T-helper 1 cell treated with Interleukin-12 subunit alpha and Interleukin-12 subunit beta and Interleukin-4 antibody, amounts not matched to agents 30 μg/mL and 1 μg/mL, for 36 hours (primary cell): ENCODE measurements around the gene ATP1A3.
A peak's percentile ranks its signal among the peaks of the same experiment; 100 is the strongest.

ENCODE experiments used
- H3K27ac Mint-ChIP-seq: one replicate; pipeline ENCODE4 v1.8.0; 2021; ENCODE audit warnings: mild to moderate bottlenecking, mixed read lengths
- H3K27me3 Mint-ChIP-seq: one replicate; pipeline ENCODE4 v1.8.0; 2021; ENCODE audit warnings: low read depth, mixed read lengths
- H3K36me3 Mint-ChIP-seq: one replicate; pipeline ENCODE4 v1.8.0; 2021; ENCODE audit warnings: low read depth, mixed read lengths
- H3K4me1 Mint-ChIP-seq: one replicate; pipeline ENCODE4 v1.8.0; 2021; ENCODE audit warnings: low read depth, mixed read lengths
- H3K4me3 Mint-ChIP-seq: one replicate; pipeline ENCODE4 v1.8.0; 2021; ENCODE audit warnings: mild to moderate bottlenecking, moderate library complexity, mixed read lengths
- H3K9me3 Mint-ChIP-seq: one replicate; pipeline ENCODE4 v1.8.0; 2021; ENCODE audit warnings: mixed read lengths

Gene ATP1A3

DNA sequence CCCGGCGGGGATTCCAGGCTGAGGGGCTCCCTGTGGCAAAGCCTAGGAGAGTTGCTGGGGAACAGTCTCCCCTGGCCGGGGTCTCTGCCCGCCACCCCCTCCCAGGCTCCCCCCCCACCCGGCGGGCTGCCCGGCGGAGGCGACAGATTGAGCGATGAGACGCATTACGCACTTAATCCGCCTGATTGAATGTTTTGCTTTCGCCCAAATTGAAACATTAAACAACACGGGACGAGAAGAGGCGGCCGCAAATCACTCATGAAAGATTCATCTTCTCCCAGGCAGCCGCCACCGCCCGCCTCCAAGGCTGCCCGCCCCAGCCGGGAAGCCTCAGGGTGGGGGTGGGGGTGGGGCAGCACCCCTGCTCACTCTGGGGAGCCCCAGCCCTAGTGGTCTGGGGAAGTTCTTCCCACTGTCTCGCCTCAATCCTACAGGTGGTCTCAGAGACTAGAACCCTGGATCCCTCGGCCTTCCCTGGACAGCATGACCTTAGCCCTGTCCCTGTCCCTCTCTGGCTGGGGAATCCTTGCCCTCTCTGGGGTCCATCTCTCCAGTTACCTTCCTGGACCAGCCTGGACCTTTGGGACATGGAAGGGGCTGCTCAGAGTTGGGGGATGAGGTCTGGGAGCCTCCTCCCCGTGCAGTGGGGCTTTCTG lies 58.1 kb downstream of the ATP1A3 start:
- Mint-ChIP-seq H3K4me1 (peaks cover 27% of the 10 kb centered on the region), H3K27me3 (peaks cover 38% of the 10 kb centered on the region)

DNA sequence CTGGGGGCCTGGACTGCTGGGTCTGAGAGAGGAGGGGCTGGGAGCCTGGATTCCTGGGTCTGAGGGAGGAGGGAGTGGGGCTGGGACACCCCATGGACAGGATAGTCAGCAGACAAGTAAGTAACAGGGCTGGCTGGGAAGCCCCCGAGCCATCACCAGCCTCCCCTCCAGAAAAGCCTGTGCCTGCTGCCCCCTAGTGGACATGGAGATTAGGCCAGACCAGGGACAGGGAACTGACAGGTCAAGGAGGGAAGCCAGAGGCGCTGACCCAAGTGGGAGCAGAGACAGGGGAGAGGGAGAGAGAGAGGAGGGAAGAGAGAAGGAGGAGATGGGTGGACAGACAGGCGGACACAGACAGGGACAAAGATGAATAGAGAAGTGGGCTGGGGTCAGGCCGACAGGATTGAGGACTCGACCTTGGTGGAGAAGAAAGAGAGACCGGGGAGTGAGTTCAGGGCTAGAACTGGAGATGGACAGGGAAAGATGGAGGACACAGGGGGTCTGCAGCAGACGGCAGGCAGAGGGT lies 59.1 kb downstream of the ATP1A3 start:
- no peaks in the 10 kb centered on the region for H3K9me3 Mint-ChIP-seq
- H3K27me3 Mint-ChIP-seq, result peaks cover 34% of the 10 kb centered on the region
- peak overlapping the region; percentile 73 for H3K27ac Mint-ChIP-seq
- H3K36me3 Mint-ChIP-seq, result no peaks in the 10 kb centered on the region
- H3K4me3 Mint-ChIP-seq, result peak overlapping the region; percentile 52
- peaks cover 33% of the 10 kb centered on the region for H3K4me1 Mint-ChIP-seq

More for the DNA sequence above, 58.1 kb downstream of the ATP1A3 start:
- H3K36me3 Mint-ChIP-seq, result no peaks in the 10 kb centered on the region
- no peak overlapping the region for H3K4me3 Mint-ChIP-seq
- no peaks in the 10 kb centered on the region for H3K9me3 Mint-ChIP-seq
- no peak overlapping the region for H3K27ac Mint-ChIP-seq

DNA sequence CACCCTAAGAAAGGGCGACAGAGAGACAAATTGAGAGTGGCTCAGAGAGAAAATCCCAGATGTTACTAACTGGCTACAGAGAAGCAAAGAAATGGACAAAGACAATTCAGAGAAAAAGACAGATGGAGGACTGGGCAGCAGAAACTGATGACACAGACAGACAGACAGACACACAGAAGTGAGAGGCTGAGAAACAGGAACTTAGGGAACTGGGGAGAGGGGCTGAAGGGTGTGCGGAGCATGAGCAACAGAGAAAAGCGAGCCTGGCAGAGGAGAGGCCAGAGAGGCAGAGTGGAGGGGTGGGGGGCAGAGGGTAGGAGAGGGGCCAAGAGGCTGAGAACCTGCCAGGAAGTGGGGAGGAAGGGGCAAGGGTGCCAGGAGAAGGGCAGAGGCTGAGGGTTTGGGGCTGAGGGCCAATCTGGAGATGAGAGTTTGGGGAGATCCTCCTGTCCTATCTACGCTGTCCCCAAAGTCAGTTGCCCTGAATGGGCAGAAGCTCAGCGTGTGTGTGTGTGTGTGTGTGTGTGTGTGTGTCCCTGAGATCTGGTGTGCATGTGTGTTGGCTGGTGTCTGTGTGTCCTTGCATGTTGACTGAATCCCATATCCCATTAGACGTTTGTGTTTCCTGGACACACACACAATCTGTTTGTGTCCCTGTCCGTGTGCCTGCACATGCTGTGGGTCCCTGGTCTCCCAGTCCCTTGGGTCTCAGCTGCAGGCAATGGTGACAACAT lies 60.2 kb downstream of the ATP1A3 start:
- Mint-ChIP-seq H3K4me1 (peaks cover 42% of the 10 kb centered on the region), H3K27ac (peak overlapping the region; percentile 66), H3K27me3 (peaks cover 34% of the 10 kb centered on the region), H3K4me3 (no peak overlapping the region), H3K9me3 (no peaks in the 10 kb centered on the region), H3K36me3 (peaks cover 4% of the 10 kb centered on the region)

- H3K36me3 Mint-ChIP-seq, result peaks cover 4% of the 10 kb centered on the region
- H3K27ac Mint-ChIP-seq, result no peak overlapping the region
- no peak overlapping the region for H3K4me3 Mint-ChIP-seq
- peaks cover 34% of the 10 kb centered on the region for H3K27me3 Mint-ChIP-seq
- no peaks in the 10 kb centered on the region for H3K9me3 Mint-ChIP-seq
- H3K4me1 Mint-ChIP-seq, result peaks cover 44% of the 10 kb centered on the region
These were observed 61.2 kb downstream of the ATP1A3 start for GRCh38 chr19:41932720-41933332.

GRCh38 chr19:41932259-41932719 lies 61.7 kb downstream of the ATP1A3 start:
- Mint-ChIP-seq H3K27ac (no peak overlapping the region), H3K9me3 (no peaks in the 10 kb centered on the region), H3K4me3 (no peak overlapping the region), H3K27me3 (peaks cover 29% of the 10 kb centered on the region), H3K36me3 (peaks cover 4% of the 10 kb centered on the region), H3K4me1 (peaks cover 41% of the 10 kb centered on the region)

- Mint-ChIP-seq H3K27me3 (peaks cover 21% of the 10 kb centered on the region), H3K4me3 (no peak overlapping the region), H3K9me3 (no peaks in the 10 kb centered on the region), H3K4me1 (peaks cover 36% of the 10 kb centered on the region), H3K27ac (no peak overlapping the region), H3K36me3 (peaks cover 4% of the 10 kb centered on the region)
These were observed 63.0 kb downstream of the ATP1A3 start for GRCh38 chr19:41930926-41931592.

DNA sequence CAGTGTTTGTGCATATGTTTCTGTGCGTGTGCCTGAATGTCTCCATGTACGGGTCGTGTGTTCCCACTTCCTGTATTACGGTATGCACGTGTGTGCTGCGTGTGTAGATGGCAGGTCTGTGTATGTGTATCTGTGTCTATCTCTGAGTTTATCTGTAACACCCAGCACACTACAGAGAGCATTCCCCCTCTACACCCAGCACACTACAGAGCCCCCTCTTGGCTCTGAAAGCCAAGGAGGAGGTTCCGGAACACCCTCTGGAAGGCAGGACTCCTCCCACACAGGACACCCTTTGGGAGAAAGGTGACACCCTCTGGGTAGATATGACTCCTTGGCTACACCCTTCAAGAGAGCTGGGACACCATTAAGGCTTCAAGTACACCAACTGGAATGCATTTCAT lies 63.7 kb downstream of the ATP1A3 start:
- Mint-ChIP-seq H3K36me3 (peaks cover 4% of the 10 kb centered on the region), H3K27me3 (peaks cover 17% of the 10 kb centered on the region), H3K27ac (no peak overlapping the region), H3K4me3 (peak overlapping the region; percentile 38), H3K4me1 (peaks cover 34% of the 10 kb centered on the region), H3K9me3 (no peaks in the 10 kb centered on the region)

DNA sequence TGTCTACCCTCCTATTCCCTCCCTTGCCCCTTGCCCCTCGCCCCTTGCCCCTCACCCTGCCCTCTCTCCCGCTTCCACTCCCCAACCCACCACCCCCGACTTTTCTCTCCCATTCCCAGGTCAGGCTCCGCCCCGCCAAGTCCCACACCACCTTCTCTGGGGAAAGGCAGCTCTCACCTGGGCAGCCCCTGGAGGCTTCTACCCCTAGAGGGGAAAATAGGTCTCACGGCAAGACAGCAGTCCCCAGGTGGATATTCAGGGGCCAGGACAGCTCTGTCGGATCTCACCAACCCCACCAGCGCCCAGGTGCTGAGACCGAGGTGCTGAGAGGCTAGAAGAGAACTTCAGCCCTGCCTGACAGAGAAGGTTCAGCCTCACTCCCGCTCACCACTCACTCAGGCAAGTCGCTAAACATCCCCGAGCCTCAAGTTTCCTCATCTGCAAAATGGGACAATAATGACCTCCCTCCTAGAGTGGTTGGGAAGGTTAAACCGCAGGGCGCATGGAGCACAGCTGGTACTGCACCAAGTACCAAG lies 64.4 kb downstream of the ATP1A3 start:
- peaks cover 29% of the 10 kb centered on the region for H3K4me1 Mint-ChIP-seq
- H3K27ac Mint-ChIP-seq, result peak overlapping the region; percentile 70
- peak overlapping the region; percentile 89 for H3K4me3 Mint-ChIP-seq
- H3K36me3 Mint-ChIP-seq, result peaks cover 4% of the 10 kb centered on the region
- peaks cover 11% of the 10 kb centered on the region for H3K27me3 Mint-ChIP-seq
- no peaks in the 10 kb centered on the region for H3K9me3 Mint-ChIP-seq

- Mint-ChIP-seq H3K9me3 (no peaks in the 10 kb centered on the region), H3K4me1 (peaks cover 24% of the 10 kb centered on the region)
These were observed 65.1 kb downstream of the ATP1A3 start for GRCh38 chr19:41928754-41929535.

DNA sequence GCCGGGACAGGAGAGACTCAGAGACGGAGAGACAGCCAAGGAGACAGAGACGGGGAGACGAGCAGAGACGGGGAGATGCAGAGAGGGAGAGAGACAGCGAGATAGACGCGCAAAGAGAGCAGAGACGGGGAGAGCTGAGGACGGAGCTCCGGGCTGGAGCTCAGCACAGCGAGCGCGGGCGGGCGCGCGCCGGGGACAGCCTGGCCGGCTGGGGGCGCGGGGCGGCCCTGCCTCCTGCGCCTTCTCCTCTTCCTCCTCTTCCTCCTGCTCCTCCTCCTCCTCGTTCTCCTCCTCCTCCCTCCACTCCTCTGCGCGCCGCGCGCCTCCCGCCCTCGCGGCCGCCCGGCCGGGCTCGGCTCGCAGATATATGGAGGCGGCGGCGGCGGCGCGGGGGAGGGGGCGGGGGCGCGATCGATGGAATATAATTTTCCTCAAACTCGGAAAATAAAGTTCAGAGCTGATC lies 65.8 kb downstream of the ATP1A3 start, which contains the start of gene ERFL:
ERFL (minus strand) TSS at position 229 of the 463 bp plus-strand sequence. CDS start 15,530 bp downstream, outside the sequence.
- H3K4me3 Mint-ChIP-seq, result peak within 1 kb of the TSS; percentile 89
- H3K27ac Mint-ChIP-seq, result peak within 1 kb of the TSS; percentile 73
- peaks cover 7% of the 10 kb centered on the region for H3K27me3 Mint-ChIP-seq
- peaks cover 4% of the 10 kb centered on the region for H3K36me3 Mint-ChIP-seq
- peaks cover 21% of the 10 kb centered on the region for H3K4me1 Mint-ChIP-seq
- no peaks in the 10 kb centered on the region for H3K9me3 Mint-ChIP-seq

More at GRCh38 chr19:41928754-41929535, 65.1 kb downstream of the ATP1A3 start:
- H3K36me3 Mint-ChIP-seq, result peaks cover 4% of the 10 kb centered on the region
- H3K27ac Mint-ChIP-seq, result peak overlapping the region; percentile 70
- H3K4me3 Mint-ChIP-seq, result peak overlapping the region; percentile 89
- peaks cover 11% of the 10 kb centered on the region for H3K27me3 Mint-ChIP-seq

DNA sequence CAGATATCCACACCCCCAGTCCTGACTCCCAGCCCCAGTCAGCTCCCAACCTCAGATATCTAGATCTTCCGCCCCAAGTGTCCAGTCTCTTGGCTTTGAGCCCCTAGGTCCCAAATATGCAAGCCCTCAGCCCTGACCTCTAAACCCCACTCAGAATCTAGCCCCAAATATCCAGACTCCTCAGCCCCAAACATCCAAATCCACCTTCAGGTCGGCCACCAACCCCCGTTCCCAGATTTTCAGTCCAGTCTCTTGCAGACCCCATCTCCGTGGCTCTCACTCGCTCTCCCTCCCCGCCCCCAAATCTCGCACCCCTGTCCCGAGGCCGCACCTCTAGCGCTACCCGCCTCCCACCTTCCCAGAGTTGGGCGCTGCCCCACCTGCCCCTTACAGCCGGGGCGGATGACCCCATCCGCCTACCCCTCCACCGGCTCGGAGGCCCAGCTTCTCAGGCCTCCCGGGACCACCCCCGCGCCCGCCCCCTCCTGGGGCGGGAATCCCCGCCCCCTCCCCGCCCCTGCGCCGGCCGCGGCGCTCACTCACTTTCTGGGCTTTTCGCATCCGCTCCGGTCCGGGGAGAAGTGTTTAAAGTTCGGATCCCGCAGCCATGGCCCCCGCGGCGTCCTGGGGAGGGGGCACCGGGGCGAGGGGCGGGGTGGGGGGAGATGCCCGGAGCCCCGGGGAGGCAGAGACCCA lies 66.4 kb downstream of the ATP1A3 start:
- Mint-ChIP-seq H3K4me1 (peaks cover 24% of the 10 kb centered on the region), H3K27ac (no peak overlapping the region), H3K4me3 (peak overlapping the region; percentile 84), H3K27me3 (peaks cover 8% of the 10 kb centered on the region), H3K36me3 (peaks cover 4% of the 10 kb centered on the region), H3K9me3 (no peaks in the 10 kb centered on the region)

DNA sequence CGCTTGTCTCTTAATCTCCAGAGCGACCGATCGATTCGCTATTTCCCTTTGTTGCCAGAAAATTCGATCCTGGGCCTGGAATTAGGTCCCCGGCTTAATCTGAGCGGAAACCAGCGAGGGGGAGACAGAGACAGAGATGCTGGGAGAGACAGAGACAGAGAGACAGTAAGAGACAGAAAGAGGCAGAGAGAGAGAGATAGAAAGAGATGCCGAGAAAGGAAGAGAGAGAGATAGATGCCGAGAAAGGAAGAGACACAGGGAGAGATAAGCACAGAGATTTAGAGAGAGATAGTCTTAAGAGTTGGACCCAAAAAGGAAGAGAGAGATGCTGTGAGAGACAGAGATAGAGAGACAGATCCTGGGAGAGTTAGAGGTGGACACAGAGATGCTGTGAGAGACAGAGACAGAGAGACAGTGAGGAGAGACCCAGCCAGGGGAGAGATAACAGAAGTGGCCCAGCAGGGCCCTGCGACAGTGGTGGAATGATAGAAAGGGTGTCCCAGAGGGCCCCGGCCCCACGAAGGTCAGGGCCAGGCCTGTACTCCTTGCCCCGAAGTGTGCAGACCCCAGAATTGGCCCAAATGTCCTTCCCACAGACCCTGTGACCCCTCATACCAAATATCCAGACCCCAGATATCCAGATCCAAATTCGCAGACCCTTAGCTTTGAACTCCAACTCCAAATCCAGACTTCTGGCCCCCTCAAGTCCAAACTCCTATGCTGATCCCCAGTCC lies 67.1 kb downstream of the ATP1A3 start:
- peaks cover 11% of the 10 kb centered on the region for H3K27me3 Mint-ChIP-seq
- H3K36me3 Mint-ChIP-seq, result peaks cover 4% of the 10 kb centered on the region
- no peaks in the 10 kb centered on the region for H3K9me3 Mint-ChIP-seq

More for the DNA sequence above, 67.1 kb downstream of the ATP1A3 start:
- peaks cover 28% of the 10 kb centered on the region for H3K4me1 Mint-ChIP-seq
- no peak overlapping the region for H3K4me3 Mint-ChIP-seq
- H3K27ac Mint-ChIP-seq, result no peak overlapping the region
